ENCODE data around the gene AGO3.

The AGO3 gene

DNA sequence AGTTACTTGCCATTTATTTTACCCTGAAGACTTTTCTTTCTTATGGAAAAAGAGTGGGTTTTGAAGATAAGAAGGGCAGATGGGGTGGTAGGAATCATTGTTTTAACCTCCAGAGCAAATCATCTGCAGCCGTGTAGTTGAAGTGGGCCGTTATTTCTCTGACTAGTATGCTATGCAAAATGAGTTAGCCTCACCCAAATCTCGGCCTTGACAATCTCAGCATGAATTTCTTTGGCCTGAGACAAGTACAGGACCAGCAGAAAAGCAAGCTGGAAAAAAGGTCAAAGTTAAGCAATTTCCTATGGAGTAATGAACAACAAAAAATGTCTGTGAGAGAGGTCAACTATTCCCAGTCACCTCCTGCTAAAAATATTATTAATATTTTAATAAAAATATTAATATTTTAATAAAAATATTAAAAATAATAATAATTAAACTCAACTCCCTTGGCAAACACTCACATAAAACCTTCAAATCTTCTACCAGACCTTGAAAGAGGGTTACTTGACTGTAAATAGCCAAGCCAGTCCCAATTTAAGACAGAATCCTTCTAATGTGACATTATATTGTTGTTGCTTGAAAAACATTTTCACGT lies 146.2 kb downstream of the AGO3 start:
- no peak overlapping the region for H2AK5ac ChIP-seq (ENCODE audit: low read length)
- H3K23ac ChIP-seq (ENCODE audit: low read length), result no peak overlapping the region
- H2AFZ ChIP-seq (ENCODE audit: insufficient read depth, low read length, poor library complexity), result no peak overlapping the region
- WGBS (ENCODE audit: extremely low coverage, insufficient coverage, insufficient read length), result no CpG with 5 or more reads among the region's 4 CpGs
- DNase-seq, result peak; percentile 61 to 91
- H4K8ac ChIP-seq (ENCODE audit: low read depth, low read length), result no peak overlapping the region
- no peak overlapping the region for H3K18ac ChIP-seq (ENCODE audit: low read length)
- H3K27me3 ChIP-seq (ENCODE audit: insufficient read depth, low read length), result no peaks in the 10 kb centered on the region
- H2BK12ac ChIP-seq (ENCODE audit: low read length), result no peak overlapping the region
- H2BK120ac ChIP-seq (ENCODE audit: insufficient read depth, low read length, poor library complexity), result no peak overlapping the region
- H3K4me3 ChIP-seq (ENCODE audit: low read depth, low read length), result no peak overlapping the region
- no peak overlapping the region for H3K14ac ChIP-seq (ENCODE audit: low read length)
- H2BK5ac ChIP-seq (ENCODE audit: low read depth, low read length, poor library complexity), result no peak overlapping the region
- H3K4me1 ChIP-seq (ENCODE audit: control insufficient read depth in 1 of 2, insufficient read depth in 2 of 2, low read length in 2 of 2), result no peaks in the 10 kb centered on the region
- no peak overlapping the region for H3K4me2 ChIP-seq (ENCODE audit: low read length)
- H4K12ac ChIP-seq (ENCODE audit: low read depth, low read length), result no peak overlapping the region
- no peaks in the 10 kb centered on the region for H3K79me2 ChIP-seq (ENCODE audit: control insufficient read depth, insufficient read depth, low read length, poor library complexity)
- H3K9ac ChIP-seq (ENCODE audit: low read length), result no peak overlapping the region
- no peaks in the 10 kb centered on the region for H3K79me1 ChIP-seq (ENCODE audit: low read length)
- H4K91ac ChIP-seq (ENCODE audit: low read depth, low read length), result no peak overlapping the region
- no peaks in the 10 kb centered on the region for H3K9me3 ChIP-seq (ENCODE audit: insufficient read depth, low read depth, low read length)
- H3K4ac ChIP-seq (ENCODE audit: low read depth, low read length), result no peak overlapping the region
- no peaks in the 10 kb centered on the region for H3K36me3 ChIP-seq (ENCODE audit: control insufficient read depth in 1 of 2, insufficient read depth in 2 of 2, low read length in 2 of 2)
- H3K27ac ChIP-seq (ENCODE audit: low read depth, low read length), result no peak overlapping the region

- Histone ChIP-seq H4K12ac (ENCODE audit: low read depth, low read length) (no peak overlapping the region), H4K91ac (ENCODE audit: low read depth, low read length) (no peak overlapping the region), H3K9ac (ENCODE audit: low read length) (no peak overlapping the region), H3K4me1 (ENCODE audit: control insufficient read depth in 1 of 2, insufficient read depth in 2 of 2, low read length in 2 of 2) (peaks cover 0 to 4% of the 10 kb centered on the region in 2 experiments), H2BK12ac (ENCODE audit: low read length) (no peak overlapping the region), H3K4me2 (ENCODE audit: low read length) (no peak overlapping the region), H3K27ac (ENCODE audit: low read depth, low read length) (no peak overlapping the region), H4K8ac (ENCODE audit: low read depth, low read length) (no peak overlapping the region), H3K9me3 (ENCODE audit: insufficient read depth, low read depth, low read length) (no peaks in the 10 kb centered on the region), H3K79me2 (ENCODE audit: control insufficient read depth, insufficient read depth, low read length, poor library complexity) (no peaks in the 10 kb centered on the region), H3K27me3 (ENCODE audit: insufficient read depth, low read length) (no peaks in the 10 kb centered on the region), H3K4ac (ENCODE audit: low read depth, low read length) (no peak overlapping the region), H2BK120ac (ENCODE audit: insufficient read depth, low read length, poor library complexity) (no peak overlapping the region), H3K79me1 (ENCODE audit: low read length) (peaks cover 2% of the 10 kb centered on the region), H3K18ac (ENCODE audit: low read length) (no peak overlapping the region), H3K14ac (ENCODE audit: low read length) (no peak overlapping the region), H2AFZ (ENCODE audit: insufficient read depth, low read length, poor library complexity) (no peak overlapping the region), H3K36me3 (ENCODE audit: control insufficient read depth in 1 of 2, insufficient read depth in 2 of 2, low read length in 2 of 2) (no peaks in the 10 kb centered on the region), H2AK5ac (ENCODE audit: low read length) (no peak overlapping the region), H3K23ac (ENCODE audit: low read length) (no peak overlapping the region), H3K4me3 (ENCODE audit: low read depth, low read length) (no peak overlapping the region), H2BK5ac (ENCODE audit: low read depth, low read length, poor library complexity) (no peak overlapping the region)
- peak; percentile 30 to 66 for DNase-seq
- WGBS (ENCODE audit: extremely low coverage, insufficient coverage, insufficient read length), result no CpG with 5 or more reads among the region's 3 CpGs
Measured at GRCh38 chr1:36080236-36080635, 149.3 kb downstream of the AGO3 start.

GRCh38 chr1:36080801-36081200 lies 149.9 kb downstream of the AGO3 start:
- Histone ChIP-seq H2BK5ac (ENCODE audit: low read depth, low read length, poor library complexity) (no peak overlapping the region), H3K79me2 (ENCODE audit: control insufficient read depth, insufficient read depth, low read length, poor library complexity) (no peaks in the 10 kb centered on the region), H3K4me2 (ENCODE audit: low read length) (no peak overlapping the region), H4K91ac (ENCODE audit: low read depth, low read length) (no peak overlapping the region), H2AFZ (ENCODE audit: insufficient read depth, low read length, poor library complexity) (no peak overlapping the region), H2BK12ac (ENCODE audit: low read length) (no peak overlapping the region), H3K27me3 (ENCODE audit: insufficient read depth, low read length) (no peaks in the 10 kb centered on the region), H3K14ac (ENCODE audit: low read length) (no peak overlapping the region), H4K8ac (ENCODE audit: low read depth, low read length) (no peak overlapping the region), H3K4me1 (ENCODE audit: control insufficient read depth in 1 of 2, insufficient read depth in 2 of 2, low read length in 2 of 2) (peaks cover 0 to 4% of the 10 kb centered on the region in 2 experiments), H3K18ac (ENCODE audit: low read length) (no peak overlapping the region), H3K4ac (ENCODE audit: low read depth, low read length) (no peak overlapping the region), H2AK5ac (ENCODE audit: low read length) (no peak overlapping the region), H2BK120ac (ENCODE audit: insufficient read depth, low read length, poor library complexity) (no peak overlapping the region), H3K23ac (ENCODE audit: low read length) (no peak overlapping the region), H3K27ac (ENCODE audit: low read depth, low read length) (no peak overlapping the region), H3K9ac (ENCODE audit: low read length) (no peak overlapping the region), H4K12ac (ENCODE audit: low read depth, low read length) (no peak overlapping the region), H3K9me3 (ENCODE audit: insufficient read depth, low read depth, low read length) (no peaks in the 10 kb centered on the region), H3K79me1 (ENCODE audit: low read length) (peaks cover 2% of the 10 kb centered on the region), H3K4me3 (ENCODE audit: low read depth, low read length) (no peak overlapping the region), H3K36me3 (ENCODE audit: control insufficient read depth in 1 of 2, insufficient read depth in 2 of 2, low read length in 2 of 2) (no peaks in the 10 kb centered on the region)
- WGBS (ENCODE audit: extremely low coverage, insufficient coverage, insufficient read length), result no CpG with 5 or more reads among the region's 6 CpGs
- peak; percentile 90 to 97 for DNase-seq

- H3K14ac ChIP-seq (ENCODE audit: low read length), result no peak overlapping the region
Measured at GRCh38 chr1:36081926-36082485, 151.1 kb downstream of the AGO3 start.

More at GRCh38 chr1:36081926-36082485, 151.1 kb downstream of the AGO3 start:
- H4K91ac ChIP-seq (ENCODE audit: low read depth, low read length), result no peak overlapping the region
- no peak overlapping the region for H3K4me3 ChIP-seq (ENCODE audit: low read depth, low read length)
- H4K12ac ChIP-seq (ENCODE audit: low read depth, low read length), result no peak overlapping the region
- H3K27ac ChIP-seq (ENCODE audit: low read depth, low read length), result no peak overlapping the region
- no peak for DNase-seq
- H3K4ac ChIP-seq (ENCODE audit: low read depth, low read length), result no peak overlapping the region
- no peak overlapping the region for H2AK5ac ChIP-seq (ENCODE audit: low read length)
- no peak overlapping the region for H3K23ac ChIP-seq (ENCODE audit: low read length)
- WGBS (ENCODE audit: extremely low coverage, insufficient coverage, insufficient read length), result no CpG with 5 or more reads among the region's 3 CpGs
- H3K18ac ChIP-seq (ENCODE audit: low read length), result no peak overlapping the region
- H3K9me3 ChIP-seq (ENCODE audit: insufficient read depth, low read depth, low read length), result no peaks in the 10 kb centered on the region
- H2AFZ ChIP-seq (ENCODE audit: insufficient read depth, low read length, poor library complexity), result no peak overlapping the region
- no peaks in the 10 kb centered on the region for H3K27me3 ChIP-seq (ENCODE audit: insufficient read depth, low read length)
- H3K79me1 ChIP-seq (ENCODE audit: low read length), result peaks cover 2% of the 10 kb centered on the region
- no peak overlapping the region for H3K4me2 ChIP-seq (ENCODE audit: low read length)
- H2BK5ac ChIP-seq (ENCODE audit: low read depth, low read length, poor library complexity), result no peak overlapping the region
- no peak overlapping the region for H2BK120ac ChIP-seq (ENCODE audit: insufficient read depth, low read length, poor library complexity)
- no peak overlapping the region for H2BK12ac ChIP-seq (ENCODE audit: low read length)
- no peak overlapping the region for H4K8ac ChIP-seq (ENCODE audit: low read depth, low read length)
- H3K36me3 ChIP-seq (ENCODE audit: control insufficient read depth in 1 of 2, insufficient read depth in 2 of 2, low read length in 2 of 2), result no peaks in the 10 kb centered on the region
- H3K4me1 ChIP-seq (ENCODE audit: control insufficient read depth in 1 of 2, insufficient read depth in 2 of 2, low read length in 2 of 2), result peaks cover 0 to 4% of the 10 kb centered on the region in 2 experiments
- H3K9ac ChIP-seq (ENCODE audit: low read length), result no peak overlapping the region
- no peaks in the 10 kb centered on the region for H3K79me2 ChIP-seq (ENCODE audit: control insufficient read depth, insufficient read depth, low read length, poor library complexity)
